Stimulated activated effector memory CD8-positive, alpha-beta T cell treated with anti-CD3 and anti-CD28 coated beads, Interleukin-12 subunit alpha, Interleukin-12 subunit beta, amount 100 ng/mL, for 72 hours (primary cell): ENCODE results near the gene NRIP3.

Experiments
- ATAC-seq: fragments of 150-1000 bp; cut with Tn5 transposase; 2 replicates; pipeline ENCODE4 v1.10.0; 2021
- DNase-seq, 2 donors: peaks; one replicate each; pipeline ENCODE4 v3.0.0; 2021 to 2022; ENCODE audit warnings: low spot score in 2 of 2
- H3K27ac Mint-ChIP-seq: one replicate; pipeline ENCODE4 v1.8.0; 2022; ENCODE audit warnings: mild to moderate bottlenecking, mixed read lengths
- H3K36me3 Mint-ChIP-seq: one replicate; pipeline ENCODE4 v1.8.0; 2022; ENCODE audit warnings: mild to moderate bottlenecking, mixed read lengths
- H3K4me1 Mint-ChIP-seq: one replicate; pipeline ENCODE4 v1.8.0; 2022; ENCODE audit warnings: mixed read lengths
- H3K4me3 Mint-ChIP-seq: one replicate; pipeline ENCODE4 v1.8.0; 2022; ENCODE audit warnings: mild to moderate bottlenecking, mixed read lengths
- H3K9me3 Mint-ChIP-seq: one replicate; pipeline ENCODE4 v1.8.0; 2022; ENCODE audit warnings: mixed read lengths

The NRIP3 gene

DNA sequence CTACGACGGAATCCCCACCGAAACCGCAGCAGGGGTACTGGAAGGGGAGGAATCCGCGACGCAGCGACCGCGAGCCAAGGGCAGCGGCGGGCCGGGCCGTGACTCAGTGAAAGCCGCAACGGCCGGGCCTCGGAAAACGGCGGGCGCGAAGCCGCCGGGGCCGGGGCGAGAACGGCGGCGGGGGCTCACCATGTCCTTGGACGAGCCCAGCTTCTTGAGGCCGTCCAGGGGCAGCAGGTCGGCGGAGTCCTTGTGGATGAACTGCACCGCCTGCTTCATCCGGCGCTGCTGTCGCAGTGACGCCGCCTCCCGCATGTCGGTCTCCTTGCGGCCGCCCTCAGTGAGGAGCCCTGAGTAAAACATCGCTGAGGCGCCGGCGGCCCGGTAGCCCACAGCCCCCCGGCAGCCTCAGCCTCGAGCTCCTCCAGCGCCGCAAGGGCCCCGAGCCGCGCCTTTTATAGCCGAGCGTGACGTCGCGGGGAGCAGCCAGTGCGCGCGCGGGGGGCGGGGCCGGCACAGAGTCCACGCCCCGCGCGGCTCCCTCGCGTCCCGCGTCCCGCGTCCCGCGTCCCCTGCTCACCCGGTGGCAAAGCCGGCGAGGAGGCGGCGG is at the start of gene NRIP3:
Gene NRIP3 (minus strand): TSS at position 429 of the 610 bp plus-strand sequence. CDS start 66 bp downstream, at position 363.
- Mint-ChIP-seq H3K27ac (no peak within 1 kb of the TSS), H3K36me3 (no peaks in the 10 kb centered on the region), H3K4me3 (peak within 1 kb of the TSS; percentile 75), H3K9me3 (no peaks in the 10 kb centered on the region), H3K4me1 (peaks cover 17% of the 10 kb centered on the region)
- peak; percentile 50 to 75 for DNase-seq
- peak; percentile 64 for ATAC-seq

DNA sequence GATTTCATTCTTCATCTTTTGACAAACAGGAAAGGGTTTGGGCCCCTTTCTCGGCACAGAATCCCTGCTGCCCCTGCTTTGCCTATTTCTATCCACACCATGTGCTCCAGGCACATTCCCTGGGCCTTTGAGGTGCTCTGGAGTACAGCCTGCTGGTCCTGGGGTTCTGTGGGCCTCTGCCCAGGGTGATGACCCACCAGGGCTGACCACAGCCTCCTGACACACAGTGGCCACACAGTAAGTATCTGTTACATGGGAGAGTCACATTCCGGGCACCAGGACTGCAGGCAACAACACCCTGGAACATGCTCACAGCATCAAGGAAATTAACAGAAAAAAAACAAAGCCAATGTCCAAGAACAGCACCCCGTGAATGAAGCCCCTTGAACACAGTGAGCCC is 48.5 kb upstream of the NRIP3 start:
- H3K9me3 Mint-ChIP-seq: no peaks in the 10 kb centered on the region
- DNase-seq (no peak), ATAC-seq (no peak)
- H3K36me3 Mint-ChIP-seq: no peaks in the 10 kb centered on the region
- H3K4me1 Mint-ChIP-seq: no peaks in the 10 kb centered on the region
- no peak overlapping the region for H3K4me3 Mint-ChIP-seq
- H3K27ac Mint-ChIP-seq: no peak overlapping the region

- Mint-ChIP-seq H3K36me3 (no peaks in the 10 kb centered on the region), H3K4me3 (no peak overlapping the region), H3K9me3 (no peaks in the 10 kb centered on the region), H3K4me1 (no peaks in the 10 kb centered on the region), H3K27ac (no peak overlapping the region)
- DNase-seq (no peak), ATAC-seq (no peak)
Measured at GRCh38 chr11:9049959-9050358, 46.2 kb upstream of the NRIP3 start.

GRCh38 chr11:9047964-9048523 is 44.2 kb upstream of the NRIP3 start:
- H3K36me3 Mint-ChIP-seq: no peaks in the 10 kb centered on the region
- ATAC-seq (no peak), DNase-seq (no peak)
- H3K4me3 Mint-ChIP-seq: no peak overlapping the region
- H3K4me1 Mint-ChIP-seq: no peaks in the 10 kb centered on the region
- no peaks in the 10 kb centered on the region for H3K9me3 Mint-ChIP-seq
- no peak overlapping the region for H3K27ac Mint-ChIP-seq

DNA sequence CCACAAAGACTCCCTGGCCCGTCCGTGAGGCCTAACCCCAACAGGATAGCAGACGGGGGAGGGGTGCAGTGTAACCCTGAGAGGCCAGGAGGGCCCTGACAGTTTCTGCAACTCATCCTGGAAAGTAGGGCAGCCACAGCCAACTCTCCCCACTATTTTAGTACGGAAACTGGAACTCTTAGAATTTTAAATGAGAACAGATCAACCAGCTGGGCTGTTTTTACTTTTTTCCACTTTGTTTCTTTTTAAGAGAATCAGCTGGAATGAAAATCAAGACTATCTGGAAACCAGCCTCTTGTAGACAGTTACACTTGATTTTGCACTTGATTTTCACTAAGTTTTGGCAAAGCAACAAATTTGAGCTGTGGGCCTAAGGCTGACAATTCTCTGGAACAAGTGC is 42.7 kb upstream of the NRIP3 start:
- ATAC-seq (no peak), DNase-seq (no peak)
- no peaks in the 10 kb centered on the region for H3K4me1 Mint-ChIP-seq
- no peak overlapping the region for H3K27ac Mint-ChIP-seq
- no peak overlapping the region for H3K4me3 Mint-ChIP-seq
- H3K36me3 Mint-ChIP-seq: no peaks in the 10 kb centered on the region
- no peaks in the 10 kb centered on the region for H3K9me3 Mint-ChIP-seq

DNA sequence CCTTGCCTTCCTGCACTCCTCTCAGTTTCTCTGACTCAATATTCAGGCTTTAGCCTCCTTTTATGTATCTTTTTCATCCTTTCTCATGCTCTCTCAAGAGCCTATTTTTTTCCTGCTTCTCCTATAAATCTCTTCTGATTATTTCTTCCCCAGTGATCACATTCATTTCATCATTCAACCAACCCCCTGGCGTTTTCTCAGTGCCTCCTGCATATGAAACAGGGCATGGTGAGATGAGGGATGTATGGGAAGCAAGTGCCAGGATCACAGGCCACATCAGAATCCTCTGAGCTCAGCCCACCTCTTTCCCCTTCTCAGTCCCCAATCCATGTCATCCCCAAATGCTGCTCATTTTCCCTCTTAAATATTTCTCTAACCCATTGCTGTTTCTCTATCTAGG is 38.7 kb upstream of the NRIP3 start:
- Mint-ChIP-seq H3K4me3 (no peak overlapping the region), H3K9me3 (no peaks in the 10 kb centered on the region), H3K4me1 (no peaks in the 10 kb centered on the region), H3K36me3 (no peaks in the 10 kb centered on the region), H3K27ac (no peak overlapping the region)
- DNase-seq (no peak), ATAC-seq (no peak)

- Mint-ChIP-seq H3K27ac (no peak overlapping the region), H3K4me3 (no peak overlapping the region), H3K9me3 (no peaks in the 10 kb centered on the region), H3K4me1 (no peaks in the 10 kb centered on the region), H3K36me3 (no peaks in the 10 kb centered on the region)
- ATAC-seq: no peak
- DNase-seq: no peak
Measured at GRCh38 chr11:9041747-9042146, 37.9 kb upstream of the NRIP3 start.

DNA sequence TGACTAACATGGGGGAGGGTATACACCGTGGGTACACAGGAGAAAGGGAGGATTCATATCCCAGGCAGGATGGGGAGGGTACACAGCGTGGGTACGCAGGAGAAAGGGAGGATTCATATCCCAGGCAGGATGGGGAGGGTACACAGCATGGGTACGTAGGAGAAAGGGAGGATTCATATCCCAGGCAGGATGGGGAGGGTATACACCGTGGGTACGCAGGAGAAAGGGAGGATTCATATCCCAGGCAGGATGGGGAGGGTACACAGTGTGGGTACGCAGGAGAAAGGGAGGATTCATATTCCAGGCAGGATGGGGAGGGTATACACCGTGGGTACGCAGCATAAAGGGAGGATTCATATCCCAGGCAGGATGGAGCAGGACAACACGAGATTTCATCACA is 36.6 kb upstream of the NRIP3 start:
- no peaks in the 10 kb centered on the region for H3K4me1 Mint-ChIP-seq
- no peak overlapping the region for H3K4me3 Mint-ChIP-seq
- H3K27ac Mint-ChIP-seq: no peak overlapping the region
- no peak for ATAC-seq
- no peaks in the 10 kb centered on the region for H3K36me3 Mint-ChIP-seq
- no peak for DNase-seq
- no peaks in the 10 kb centered on the region for H3K9me3 Mint-ChIP-seq

GRCh38 chr11:9039863-9040262 is 36.1 kb upstream of the NRIP3 start:
- no peak overlapping the region for H3K27ac Mint-ChIP-seq
- no peaks in the 10 kb centered on the region for H3K4me1 Mint-ChIP-seq
- ATAC-seq: no peak
- no peak overlapping the region for H3K4me3 Mint-ChIP-seq
- H3K36me3 Mint-ChIP-seq: no peaks in the 10 kb centered on the region
- DNase-seq: no peak
- no peaks in the 10 kb centered on the region for H3K9me3 Mint-ChIP-seq

DNA sequence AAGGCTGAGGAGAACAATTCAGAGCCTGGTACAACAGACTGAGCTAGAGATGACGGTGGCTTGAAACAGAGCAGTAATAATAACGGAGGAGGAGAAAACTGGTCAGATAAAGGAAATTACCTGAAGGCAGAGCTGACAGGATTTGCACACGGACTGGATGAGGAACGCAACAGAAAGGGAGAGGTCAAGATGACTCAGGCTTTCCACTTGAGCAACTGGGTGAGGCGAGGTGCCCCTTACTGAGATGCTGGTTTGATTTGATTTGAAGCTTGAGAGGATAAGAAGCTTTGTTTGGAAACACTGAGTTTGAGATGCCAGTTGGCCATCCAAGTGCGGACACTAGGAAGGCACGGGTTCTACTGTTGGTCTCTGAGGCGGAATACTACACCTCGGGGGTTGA is 35.4 kb upstream of the NRIP3 start:
- ATAC-seq (no peak), DNase-seq (no peak)
- Mint-ChIP-seq H3K4me3 (no peak overlapping the region), H3K36me3 (no peaks in the 10 kb centered on the region), H3K27ac (no peak overlapping the region), H3K4me1 (no peaks in the 10 kb centered on the region), H3K9me3 (no peaks in the 10 kb centered on the region)

DNA sequence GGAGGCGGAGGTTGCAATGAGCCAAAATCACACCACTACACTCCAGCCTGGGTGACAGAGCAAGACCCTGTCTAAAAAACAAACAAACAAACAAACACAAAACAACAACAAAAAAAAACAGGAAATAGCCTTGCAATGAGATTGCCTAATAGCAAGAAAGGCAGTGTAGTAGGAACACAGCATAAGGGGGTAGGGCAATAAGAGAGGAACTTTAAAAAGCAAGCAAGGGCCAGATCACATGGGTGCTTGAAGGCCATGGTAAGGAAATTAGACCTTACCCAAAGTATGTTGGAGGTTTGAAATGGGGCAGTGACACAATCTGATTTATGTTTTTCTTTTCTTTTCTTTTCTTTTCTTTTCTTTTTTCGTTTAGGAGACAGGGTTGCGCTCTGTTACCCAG is 34.7 kb upstream of the NRIP3 start:
- no peak for ATAC-seq
- no peaks in the 10 kb centered on the region for H3K9me3 Mint-ChIP-seq
- H3K4me1 Mint-ChIP-seq: no peaks in the 10 kb centered on the region
- H3K4me3 Mint-ChIP-seq: no peak overlapping the region
- H3K36me3 Mint-ChIP-seq: no peaks in the 10 kb centered on the region
- no peak overlapping the region for H3K27ac Mint-ChIP-seq
- DNase-seq: no peak

DNA sequence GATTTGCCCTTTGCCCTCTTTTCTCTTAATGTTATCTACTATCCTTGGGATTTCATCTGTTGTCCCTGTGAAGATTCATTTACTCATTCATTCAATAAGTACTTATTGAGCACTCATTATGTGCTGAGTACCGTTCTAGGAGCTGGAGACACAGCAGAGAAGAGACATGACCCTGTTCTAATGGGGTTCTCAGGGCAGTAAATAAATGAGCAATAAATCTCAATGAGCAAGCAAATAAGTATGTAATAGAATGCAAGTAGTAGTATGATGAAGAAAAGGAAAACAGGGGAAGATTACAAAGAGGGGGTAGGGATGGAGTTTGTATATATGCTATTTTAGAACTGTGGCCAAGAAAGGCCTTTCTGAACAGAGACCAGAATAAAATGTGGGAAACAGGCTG is 34.2 kb upstream of the NRIP3 start:
- Mint-ChIP-seq H3K4me3 (no peak overlapping the region), H3K36me3 (no peaks in the 10 kb centered on the region), H3K9me3 (no peaks in the 10 kb centered on the region), H3K4me1 (no peaks in the 10 kb centered on the region), H3K27ac (no peak overlapping the region)
- ATAC-seq: no peak
- no peak for DNase-seq

- DNase-seq: no peak
- Mint-ChIP-seq H3K4me1 (no peaks in the 10 kb centered on the region), H3K27ac (no peak overlapping the region), H3K9me3 (no peaks in the 10 kb centered on the region), H3K4me3 (no peak overlapping the region), H3K36me3 (no peaks in the 10 kb centered on the region)
- no peak for ATAC-seq
Measured at GRCh38 chr11:9037046-9037780, 33.4 kb upstream of the NRIP3 start.

GRCh38 chr11:9030601-9031000 is 26.8 kb upstream of the NRIP3 start:
- no peak for DNase-seq
- Mint-ChIP-seq H3K4me1 (no peaks in the 10 kb centered on the region), H3K9me3 (no peaks in the 10 kb centered on the region), H3K4me3 (no peak overlapping the region), H3K36me3 (no peaks in the 10 kb centered on the region), H3K27ac (no peak overlapping the region)
- no peak for ATAC-seq

- no peaks in the 10 kb centered on the region for H3K4me1 Mint-ChIP-seq
- ATAC-seq (no peak), DNase-seq (no peak)
- H3K36me3 Mint-ChIP-seq: no peaks in the 10 kb centered on the region
- H3K4me3 Mint-ChIP-seq: no peak overlapping the region
- no peaks in the 10 kb centered on the region for H3K9me3 Mint-ChIP-seq
- H3K27ac Mint-ChIP-seq: no peak overlapping the region
Measured at GRCh38 chr11:9029422-9029821, 25.6 kb upstream of the NRIP3 start.

- ATAC-seq (no peak), DNase-seq (no peak)
- H3K4me1 Mint-ChIP-seq: no peaks in the 10 kb centered on the region
- no peaks in the 10 kb centered on the region for H3K9me3 Mint-ChIP-seq
- no peak overlapping the region for H3K4me3 Mint-ChIP-seq
- no peak overlapping the region for H3K27ac Mint-ChIP-seq
- H3K36me3 Mint-ChIP-seq: no peaks in the 10 kb centered on the region
Measured at GRCh38 chr11:9028581-9028980, 24.8 kb upstream of the NRIP3 start.
